Prostate gland (tissue), 2 donors: ENCODE data around the gene SLC16A9.

ENCODE experiments used
- POLR2A ChIP-seq: fragments of 450-650 bp; IDR thresholded peaks from one replicate; pipeline ENCODE4 v1.6.1; 2016; ENCODE audit warnings: antibody characterized with exemption, mild to moderate bottlenecking
- TF ChIP-seq, protein P1 (sequence below), 4 experiments: fragments of 200-600 bp in 2 of 4; fragments of 450-650 bp in 2 of 4; sonication (generic) in 2 of 4; IDR thresholded peaks; 1 replicate in 3 of 4; 2 replicates in 1 of 4; pipeline ENCODE4 v1.5.1; 2016 to 2019; ENCODE audit warnings: antibody characterized with exemption in 4 of 4, mild to moderate bottlenecking in 2 of 4, moderate library complexity in 2 of 4

- TF ChIP-seq, protein P1, sequence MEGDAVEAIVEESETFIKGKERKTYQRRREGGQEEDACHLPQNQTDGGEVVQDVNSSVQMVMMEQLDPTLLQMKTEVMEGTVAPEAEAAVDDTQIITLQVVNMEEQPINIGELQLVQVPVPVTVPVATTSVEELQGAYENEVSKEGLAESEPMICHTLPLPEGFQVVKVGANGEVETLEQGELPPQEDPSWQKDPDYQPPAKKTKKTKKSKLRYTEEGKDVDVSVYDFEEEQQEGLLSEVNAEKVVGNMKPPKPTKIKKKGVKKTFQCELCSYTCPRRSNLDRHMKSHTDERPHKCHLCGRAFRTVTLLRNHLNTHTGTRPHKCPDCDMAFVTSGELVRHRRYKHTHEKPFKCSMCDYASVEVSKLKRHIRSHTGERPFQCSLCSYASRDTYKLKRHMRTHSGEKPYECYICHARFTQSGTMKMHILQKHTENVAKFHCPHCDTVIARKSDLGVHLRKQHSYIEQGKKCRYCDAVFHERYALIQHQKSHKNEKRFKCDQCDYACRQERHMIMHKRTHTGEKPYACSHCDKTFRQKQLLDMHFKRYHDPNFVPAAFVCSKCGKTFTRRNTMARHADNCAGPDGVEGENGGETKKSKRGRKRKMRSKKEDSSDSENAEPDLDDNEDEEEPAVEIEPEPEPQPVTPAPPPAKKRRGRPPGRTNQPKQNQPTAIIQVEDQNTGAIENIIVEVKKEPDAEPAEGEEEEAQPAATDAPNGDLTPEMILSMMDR (IDR thresholded peaks at IDR 0.05), result no peak
- TF ChIP-seq POLR2A, result no peak
Measured at GRCh38 chr10:59706851-59707797, 2.5 kb downstream of the SLC16A9 start.
